HEK293 (cell line): ENCODE results near the gene PSPH.

Experiments used
- ATF2 ChIP-seq: fragments of 450-650 bp; formaldehyde crosslinking; IDR thresholded peaks from 2 replicates; pipeline ENCODE4 v1.5.1; 2016; ENCODE audit warnings: missing biosample characterization, missing genetic modification characterization, low read depth
- CTCF ChIP-seq: fragments of 450-650 bp; formaldehyde crosslinking; IDR thresholded peaks from 2 replicates; pipeline ENCODE4 v1.5.1; 2016; ENCODE audit warnings: missing biosample characterization, missing genetic modification characterization
- RBAK ChIP-seq: fragments of 450-650 bp; formaldehyde crosslinking; IDR thresholded peaks from 2 replicates; pipeline ENCODE4 v1.5.1; 2016; ENCODE audit warnings: missing biosample characterization, missing genetic modification characterization
- REST ChIP-seq: fragments of 450-650 bp; formaldehyde crosslinking; IDR thresholded peaks from 2 replicates; pipeline ENCODE4 v1.5.1; 2016; ENCODE audit warnings: missing biosample characterization, missing genetic modification characterization
- SALL2 ChIP-seq: fragments of 450-650 bp; formaldehyde crosslinking; IDR thresholded peaks from 2 replicates; pipeline ENCODE4 v1.5.0; 2017; ENCODE audit warnings: missing biosample characterization, mild to moderate bottlenecking, missing genetic modification characterization, borderline replicate concordance
- ZBTB49 ChIP-seq: fragments of 450-650 bp; formaldehyde crosslinking; IDR thresholded peaks from 2 replicates; pipeline ENCODE4 v1.5.1; 2016; ENCODE audit warnings: missing biosample characterization, missing genetic modification characterization, low read depth
- ZFP3 ChIP-seq: fragments of 450-650 bp; formaldehyde crosslinking; IDR thresholded peaks from 2 replicates; pipeline ENCODE4 v1.5.1; 2016; ENCODE audit warnings: low read depth, missing biosample characterization, missing genetic modification characterization
- ZNF18 ChIP-seq: fragments of 450-650 bp; formaldehyde crosslinking; IDR thresholded peaks from 2 replicates; pipeline ENCODE4 v1.5.1; 2016; ENCODE audit warnings: missing biosample characterization, missing genetic modification characterization
- ZNF274 ChIP-seq, 2 experiments: fragments of 200-500 bp in 1 of 2; fragments of 450-650 bp in 1 of 2; sonication (Bioruptor generic) in 1 of 2; formaldehyde crosslinking in 1 of 2; IDR thresholded peaks; 2 replicates each; pipeline versions ENCODE4 v1.5.1 to v1.6.1; 2014 to 2016; ENCODE audit warnings: borderline replicate concordance in 1 of 2, inconsistent platforms in 1 of 2, low read length in 1 of 2, missing biosample characterization in 1 of 2, missing genetic modification characterization in 1 of 2
- ZNF610 ChIP-seq: fragments of 450-650 bp; formaldehyde crosslinking; IDR thresholded peaks from 2 replicates; pipeline ENCODE4 v1.5.1; 2016; ENCODE audit warnings: missing biosample characterization, missing genetic modification characterization, borderline replicate concordance
- ZNF777 ChIP-seq: fragments of 450-650 bp; formaldehyde crosslinking; IDR thresholded peaks from 2 replicates; pipeline ENCODE4 v1.5.1; 2017; ENCODE audit warnings: missing biosample characterization, missing genetic modification characterization, borderline replicate concordance
- TF ChIP-seq, protein P1 (sequence below): fragments of 450-650 bp; formaldehyde crosslinking; IDR thresholded peaks from 2 replicates; pipeline ENCODE4 v1.5.1; 2016; ENCODE audit warnings: missing biosample characterization, missing genetic modification characterization, borderline replicate concordance

DNA sequence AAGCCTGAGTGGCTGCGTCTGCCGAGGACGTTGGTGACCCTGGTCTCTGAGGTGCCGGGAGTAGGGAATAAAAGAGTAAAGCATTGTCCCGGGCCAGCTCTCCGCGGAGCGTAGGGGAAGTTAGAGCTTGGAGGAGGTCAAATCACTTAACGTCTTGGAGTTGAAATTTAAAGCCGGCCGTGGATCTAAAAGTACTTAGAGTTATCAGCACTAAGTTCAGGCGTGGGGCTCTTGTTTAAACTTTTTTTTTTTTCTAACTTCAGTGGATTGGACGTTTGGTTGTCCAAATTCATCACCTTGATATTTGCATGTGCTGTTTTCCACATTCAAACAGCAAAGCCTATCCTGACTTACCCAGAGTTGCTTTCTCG lies 86.2 kb downstream of the PSPH start:
- TF ChIP-seq REST (tag by site-specific recombination), result no peak
- TF ChIP-seq, protein P1, sequence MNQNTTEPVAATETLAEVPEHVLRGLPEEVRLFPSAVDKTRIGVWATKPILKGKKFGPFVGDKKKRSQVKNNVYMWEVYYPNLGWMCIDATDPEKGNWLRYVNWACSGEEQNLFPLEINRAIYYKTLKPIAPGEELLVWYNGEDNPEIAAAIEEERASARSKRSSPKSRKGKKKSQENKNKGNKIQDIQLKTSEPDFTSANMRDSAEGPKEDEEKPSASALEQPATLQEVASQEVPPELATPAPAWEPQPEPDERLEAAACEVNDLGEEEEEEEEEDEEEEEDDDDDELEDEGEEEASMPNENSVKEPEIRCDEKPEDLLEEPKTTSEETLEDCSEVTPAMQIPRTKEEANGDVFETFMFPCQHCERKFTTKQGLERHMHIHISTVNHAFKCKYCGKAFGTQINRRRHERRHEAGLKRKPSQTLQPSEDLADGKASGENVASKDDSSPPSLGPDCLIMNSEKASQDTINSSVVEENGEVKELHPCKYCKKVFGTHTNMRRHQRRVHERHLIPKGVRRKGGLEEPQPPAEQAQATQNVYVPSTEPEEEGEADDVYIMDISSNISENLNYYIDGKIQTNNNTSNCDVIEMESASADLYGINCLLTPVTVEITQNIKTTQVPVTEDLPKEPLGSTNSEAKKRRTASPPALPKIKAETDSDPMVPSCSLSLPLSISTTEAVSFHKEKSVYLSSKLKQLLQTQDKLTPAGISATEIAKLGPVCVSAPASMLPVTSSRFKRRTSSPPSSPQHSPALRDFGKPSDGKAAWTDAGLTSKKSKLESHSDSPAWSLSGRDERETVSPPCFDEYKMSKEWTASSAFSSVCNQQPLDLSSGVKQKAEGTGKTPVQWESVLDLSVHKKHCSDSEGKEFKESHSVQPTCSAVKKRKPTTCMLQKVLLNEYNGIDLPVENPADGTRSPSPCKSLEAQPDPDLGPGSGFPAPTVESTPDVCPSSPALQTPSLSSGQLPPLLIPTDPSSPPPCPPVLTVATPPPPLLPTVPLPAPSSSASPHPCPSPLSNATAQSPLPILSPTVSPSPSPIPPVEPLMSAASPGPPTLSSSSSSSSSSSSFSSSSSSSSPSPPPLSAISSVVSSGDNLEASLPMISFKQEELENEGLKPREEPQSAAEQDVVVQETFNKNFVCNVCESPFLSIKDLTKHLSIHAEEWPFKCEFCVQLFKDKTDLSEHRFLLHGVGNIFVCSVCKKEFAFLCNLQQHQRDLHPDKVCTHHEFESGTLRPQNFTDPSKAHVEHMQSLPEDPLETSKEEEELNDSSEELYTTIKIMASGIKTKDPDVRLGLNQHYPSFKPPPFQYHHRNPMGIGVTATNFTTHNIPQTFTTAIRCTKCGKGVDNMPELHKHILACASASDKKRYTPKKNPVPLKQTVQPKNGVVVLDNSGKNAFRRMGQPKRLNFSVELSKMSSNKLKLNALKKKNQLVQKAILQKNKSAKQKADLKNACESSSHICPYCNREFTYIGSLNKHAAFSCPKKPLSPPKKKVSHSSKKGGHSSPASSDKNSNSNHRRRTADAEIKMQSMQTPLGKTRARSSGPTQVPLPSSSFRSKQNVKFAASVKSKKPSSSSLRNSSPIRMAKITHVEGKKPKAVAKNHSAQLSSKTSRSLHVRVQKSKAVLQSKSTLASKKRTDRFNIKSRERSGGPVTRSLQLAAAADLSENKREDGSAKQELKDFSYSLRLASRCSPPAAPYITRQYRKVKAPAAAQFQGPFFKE (tag by site-specific recombination), result no peak
- TF ChIP-seq ZBTB49 (tag by site-specific recombination), result no peak
- TF ChIP-seq ATF2 (tag by site-specific recombination), result no peak
- no peak for TF ChIP-seq CTCF
- no peak for TF ChIP-seq RBAK
- TF ChIP-seq ZNF274 (IDR thresholded peaks at IDR 0.05; ENCODE audit: low read length), result no peak
- no peak for TF ChIP-seq ZNF274 (tag by site-specific recombination; IDR thresholded peaks at IDR 0.05; ENCODE audit: borderline replicate concordance)
- TF ChIP-seq ZFP3 (tag by site-specific recombination), result no peak
- TF ChIP-seq ZNF777 (tag by site-specific recombination), result no peak
- TF ChIP-seq SALL2 (tag by site-specific recombination), result no peak
- no peak for TF ChIP-seq ZNF18 (tag by site-specific recombination)
- no peak for TF ChIP-seq ZNF610 (tag by site-specific recombination)
